DLD1 (cell line): ENCODE data around the gene TC2N.
"Not testable (repeated sequence)": the region's sequence is repeated elsewhere in the genome, so short reads cannot be mapped to it uniquely, and the experiment has no call there.

Source experiments
- in situ Hi-C: cut with HindIII; loops from 2 replicates; pipeline ENCODE4 v1.10.0; 2017; ENCODE audit warnings: low sequenced_read_pairs

The TC2N gene

DNA sequence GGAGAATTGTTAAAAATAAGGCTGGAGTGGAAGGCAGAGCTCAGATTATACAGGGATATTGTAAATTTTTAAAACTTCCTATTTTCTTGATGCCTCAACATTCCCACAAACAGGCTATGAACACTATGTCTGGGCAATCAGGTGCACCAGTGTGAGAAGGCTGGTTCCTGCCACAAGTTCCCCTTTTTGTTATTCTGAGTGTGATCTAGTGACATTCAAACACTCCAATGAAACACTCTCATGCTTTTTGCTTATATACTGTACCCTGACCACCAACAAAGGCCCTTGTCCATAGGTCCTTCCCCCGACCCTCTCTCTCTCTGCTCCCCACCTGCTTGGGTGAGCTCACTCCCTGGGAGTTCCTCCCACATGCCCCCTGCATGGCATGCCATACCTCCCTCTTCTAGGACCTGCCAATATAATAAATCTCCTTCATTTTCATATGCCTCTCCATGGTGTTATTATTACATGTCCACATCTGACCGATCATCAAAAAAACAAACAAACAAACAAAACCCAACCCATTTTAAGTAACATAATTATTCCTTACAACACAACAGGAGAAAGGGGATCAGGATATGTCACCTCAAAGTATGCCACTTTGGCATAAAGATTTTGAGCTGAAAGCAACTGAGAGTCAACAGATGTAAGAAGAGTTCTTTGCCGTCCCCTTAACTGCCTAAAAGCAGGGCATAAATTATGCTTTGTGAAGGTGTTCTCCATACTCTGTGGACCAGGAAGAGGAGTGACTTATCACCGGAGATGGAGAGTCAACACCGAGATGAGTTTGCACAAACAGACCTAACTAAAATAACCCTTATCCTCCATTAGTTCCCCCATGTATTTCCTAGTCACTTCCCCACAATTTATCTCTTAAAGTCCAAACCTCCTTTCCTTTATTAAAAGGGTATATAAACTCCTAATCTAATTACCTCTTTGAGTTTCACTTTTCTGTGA lies 92.9 kb downstream of the TC2N start:
- in situ Hi-C loops, result no loop called here

DNA sequence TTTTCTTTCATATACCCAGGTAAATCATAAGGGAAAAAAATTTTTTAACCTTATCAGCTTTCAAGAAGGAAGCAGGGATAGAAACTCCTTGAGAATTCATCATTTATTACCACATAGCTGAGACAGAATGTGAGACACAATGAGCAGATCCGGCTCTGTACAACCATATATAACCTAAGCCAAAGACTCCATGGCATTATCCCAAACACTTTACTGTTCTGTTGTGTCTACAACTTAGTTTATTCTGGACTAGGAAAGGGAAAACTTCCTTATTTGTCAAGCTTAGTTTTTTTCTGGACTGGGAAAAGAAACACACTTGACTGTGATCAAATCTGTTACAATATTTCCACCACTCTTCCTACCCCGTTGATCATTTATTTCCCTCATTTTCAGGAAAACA lies 97.2 kb downstream of the TC2N start:
- in situ Hi-C loops, result no loop called here

DNA sequence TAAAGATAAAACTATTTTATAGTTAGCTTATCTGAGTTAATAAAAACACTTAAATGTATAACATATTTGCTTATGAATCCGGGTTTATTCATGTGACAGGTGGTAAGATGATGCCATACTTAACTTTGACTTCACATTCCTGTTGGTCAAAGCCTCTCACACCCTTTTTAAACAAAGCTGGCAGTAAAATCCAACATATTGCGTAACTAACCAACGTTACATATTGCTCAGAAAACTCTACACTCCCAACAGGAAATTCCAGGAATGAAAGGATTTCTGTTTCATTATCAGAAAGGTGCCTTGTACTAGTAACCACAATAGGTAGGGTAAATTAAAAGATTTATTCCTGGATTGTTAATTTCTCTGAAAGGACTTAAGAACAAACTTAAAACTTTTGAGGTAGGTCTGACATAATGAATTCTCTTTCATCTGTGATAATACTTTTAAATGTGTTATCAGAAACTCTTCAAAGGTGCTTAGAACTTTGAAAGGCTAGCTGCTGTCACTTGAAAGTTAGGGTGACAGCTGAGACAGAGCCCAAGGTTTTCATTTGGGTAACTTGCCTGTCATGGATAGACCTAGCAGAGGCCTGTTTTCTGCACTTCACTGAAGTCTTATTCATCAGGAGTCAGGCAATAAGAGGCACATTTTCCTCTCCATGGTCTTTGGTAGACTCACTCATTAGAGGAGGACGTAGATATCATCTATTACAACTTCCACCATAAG lies 111.6 kb downstream of the TC2N start:
- in situ Hi-C loops, result no loop called here

DNA sequence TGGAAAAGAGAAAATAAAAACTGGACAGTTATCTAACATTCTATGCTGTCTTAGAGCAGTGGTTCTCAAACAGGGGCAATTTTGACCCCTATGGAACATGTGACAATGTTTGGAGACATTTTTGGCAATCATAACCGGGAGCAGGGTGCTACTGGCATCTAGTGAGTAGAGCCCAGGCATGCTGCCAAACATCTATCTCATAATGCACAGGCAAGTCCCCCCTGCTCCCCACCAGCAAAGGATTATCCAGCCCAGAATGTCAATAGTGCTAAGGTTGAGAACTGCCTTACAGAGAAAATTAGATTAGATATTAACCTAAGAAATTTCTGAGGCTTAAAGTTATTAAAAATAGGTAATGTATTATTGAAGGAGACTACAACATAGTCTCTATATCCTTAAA lies 112.5 kb downstream of the TC2N start:
- in situ Hi-C loops, result no loop called here

DNA sequence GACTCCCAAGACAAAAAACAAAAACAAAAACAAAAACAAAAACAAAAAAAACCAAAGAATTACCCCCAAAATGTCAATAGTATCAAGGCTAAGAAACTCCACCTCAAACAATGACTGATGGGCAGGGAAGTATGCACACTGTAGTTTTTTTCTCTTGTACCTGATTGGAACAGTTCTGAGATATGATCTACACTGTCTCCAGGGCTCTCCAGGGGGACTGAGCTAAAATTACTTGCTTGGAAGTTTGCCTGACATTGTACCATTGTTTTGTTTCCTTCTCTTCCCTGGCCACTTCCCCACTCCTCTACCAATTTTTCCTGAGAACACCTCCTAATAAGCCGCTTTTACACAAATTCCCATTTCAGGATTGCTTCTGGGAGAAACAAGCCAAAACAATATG lies 113.2 kb downstream of the TC2N start:
- in situ Hi-C loops, result no loop called here

DNA sequence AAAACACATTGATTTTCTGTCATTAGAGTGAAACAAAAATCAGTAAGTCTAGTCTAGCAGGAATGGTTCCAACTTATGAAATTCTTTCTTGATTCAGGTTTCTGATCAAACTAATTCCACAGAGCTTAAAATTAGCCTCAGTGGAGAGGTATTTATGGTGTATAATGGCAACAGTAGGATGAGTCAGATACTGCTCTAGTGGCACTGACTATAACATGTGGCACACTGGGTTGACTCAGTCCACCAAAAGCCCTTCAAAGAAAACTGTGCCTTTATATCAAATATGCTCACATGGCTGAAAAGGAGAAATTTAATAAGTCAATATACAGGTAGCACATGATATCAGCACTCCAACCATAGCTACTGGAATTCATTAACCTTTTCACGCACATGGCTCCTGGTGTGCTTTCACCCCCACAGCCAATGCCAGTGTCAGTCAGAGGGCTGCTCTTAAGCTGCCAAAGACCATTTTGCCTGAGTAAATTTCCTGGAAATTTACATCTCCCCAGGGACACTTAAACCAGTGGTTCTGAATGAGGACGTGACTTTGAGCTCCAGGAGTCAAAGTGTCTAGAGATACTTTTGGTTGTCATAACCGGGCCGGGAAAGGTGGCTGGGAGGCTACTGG lies 113.7 kb downstream of the TC2N start:
- in situ Hi-C loops, result no loop called here

DNA sequence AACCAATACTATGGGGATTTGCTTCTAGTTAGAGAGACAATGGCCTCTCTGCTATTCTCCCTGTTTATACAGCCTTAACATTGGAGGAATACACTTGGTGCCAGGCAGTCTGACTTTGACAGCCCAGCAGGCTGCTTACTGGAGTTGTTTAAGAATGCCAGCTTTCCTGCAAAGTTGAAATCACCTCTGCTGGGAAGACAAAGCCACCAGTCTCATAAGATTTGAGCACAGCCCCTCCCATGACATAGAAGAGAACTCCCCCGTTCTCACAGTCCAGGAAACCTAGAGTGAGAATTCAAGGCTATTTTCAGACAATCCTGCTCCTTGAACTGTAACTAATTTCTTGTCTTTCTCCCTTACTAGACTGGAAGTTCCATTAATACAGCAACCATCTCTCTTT lies 114.4 kb downstream of the TC2N start:
- in situ Hi-C loops, result no loop called here

DNA sequence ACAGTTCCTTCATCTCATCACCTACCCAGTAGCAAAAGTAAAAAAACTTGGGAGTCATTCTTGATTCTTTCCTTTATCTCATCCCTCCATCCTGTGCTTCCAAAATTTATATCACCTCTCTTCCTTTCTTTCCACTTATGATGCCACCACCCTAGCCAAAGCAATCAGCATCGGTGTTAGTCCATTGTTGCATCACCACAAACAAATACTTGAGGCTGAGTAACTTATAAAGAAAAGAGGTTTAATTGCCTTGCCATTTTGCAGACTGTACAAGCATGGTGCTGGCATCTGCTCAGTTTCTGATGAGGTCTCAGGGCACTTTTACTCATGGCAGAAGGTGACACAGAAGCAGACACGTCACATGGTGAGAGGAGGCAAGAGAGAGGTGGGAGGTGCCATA lies 115.6 kb downstream of the TC2N start:
- in situ Hi-C loops, result no loop called here

DNA sequence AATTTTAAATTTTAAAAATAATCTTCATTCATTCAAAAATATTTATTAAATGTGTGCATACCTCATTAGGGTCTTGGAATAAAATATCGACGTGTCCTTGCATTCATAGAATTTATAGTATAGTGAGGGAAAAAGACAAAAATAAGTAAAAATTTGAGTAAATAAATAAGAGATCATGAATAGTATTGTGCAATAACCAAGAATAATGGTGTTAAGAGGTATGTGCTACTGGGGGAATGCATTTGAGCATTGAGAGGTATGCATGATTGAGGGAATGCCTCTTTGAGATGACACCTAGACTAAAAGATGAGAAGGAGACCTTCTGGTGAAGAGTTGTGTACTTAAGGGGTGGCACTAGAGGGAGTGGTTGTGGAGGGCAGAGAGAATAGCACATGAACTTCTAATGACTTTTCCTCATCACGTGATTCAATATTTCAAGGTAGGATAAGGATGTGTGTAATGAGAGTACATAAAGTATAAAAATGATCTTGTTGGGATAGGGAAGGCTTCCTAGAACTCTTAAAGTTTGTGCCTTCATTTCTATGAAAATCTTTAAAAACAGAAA lies 116.6 kb downstream of the TC2N start:
- in situ Hi-C loops, result no loop called here

DNA sequence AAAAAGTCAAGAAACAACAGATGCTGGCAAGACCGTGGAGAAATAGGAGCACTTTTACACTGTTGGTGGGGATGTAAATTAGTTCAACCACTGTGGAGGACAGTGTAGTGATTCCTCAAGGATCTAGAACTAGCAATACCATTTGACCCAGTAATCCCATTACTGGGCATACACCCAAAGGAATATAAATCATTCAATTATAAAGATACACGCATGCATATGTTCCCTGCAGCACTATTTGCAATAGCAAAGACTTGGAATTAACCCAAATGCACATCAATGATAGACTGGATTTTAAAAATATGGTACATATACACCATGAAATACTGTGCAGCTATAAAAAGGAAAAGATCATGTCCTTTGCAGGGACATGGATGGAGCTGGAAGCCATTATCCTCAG lies 117.5 kb downstream of the TC2N start:
- in situ Hi-C loops, result no loop called here

DNA sequence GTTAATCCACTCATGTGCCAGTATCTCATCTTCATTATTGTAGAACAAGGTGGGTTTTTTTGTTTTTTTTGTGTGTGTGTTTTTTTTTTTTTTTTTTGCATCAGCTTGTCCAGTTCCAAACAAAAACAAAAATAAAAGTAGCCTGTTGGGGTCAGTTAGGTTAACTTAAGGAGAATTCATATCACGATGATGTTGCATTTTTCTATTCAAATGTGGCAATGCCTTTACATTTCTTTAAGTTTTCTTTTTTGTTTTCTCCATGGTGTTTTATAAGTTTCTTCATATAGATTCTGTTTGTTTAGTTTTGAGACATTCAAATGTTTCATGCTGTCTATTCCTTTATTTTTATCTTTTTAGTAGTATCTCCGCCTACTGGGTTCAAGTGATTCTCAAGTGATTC lies 119.3 kb downstream of the TC2N start:
- in situ Hi-C loops, result no loop called here

DNA sequence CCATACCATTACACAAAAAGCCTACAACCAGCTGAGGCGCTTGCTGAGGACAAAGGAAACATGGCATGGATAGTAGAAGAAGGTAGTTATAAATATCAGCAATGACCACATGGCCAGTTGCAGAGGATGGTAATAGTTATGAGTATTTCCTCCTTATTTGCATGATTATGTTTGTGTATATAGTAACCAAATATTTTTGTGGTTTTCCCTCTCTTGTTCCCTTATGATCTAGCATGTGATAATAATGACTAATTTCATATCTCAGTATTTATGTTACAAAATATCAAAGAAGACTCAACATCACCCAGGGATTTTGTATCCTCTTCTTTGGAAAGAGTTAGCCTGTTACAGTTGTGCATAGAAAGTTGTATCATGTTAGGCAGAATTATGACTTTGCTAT lies 122.0 kb downstream of the TC2N start:
- in situ Hi-C loops, result no loop called here

DNA sequence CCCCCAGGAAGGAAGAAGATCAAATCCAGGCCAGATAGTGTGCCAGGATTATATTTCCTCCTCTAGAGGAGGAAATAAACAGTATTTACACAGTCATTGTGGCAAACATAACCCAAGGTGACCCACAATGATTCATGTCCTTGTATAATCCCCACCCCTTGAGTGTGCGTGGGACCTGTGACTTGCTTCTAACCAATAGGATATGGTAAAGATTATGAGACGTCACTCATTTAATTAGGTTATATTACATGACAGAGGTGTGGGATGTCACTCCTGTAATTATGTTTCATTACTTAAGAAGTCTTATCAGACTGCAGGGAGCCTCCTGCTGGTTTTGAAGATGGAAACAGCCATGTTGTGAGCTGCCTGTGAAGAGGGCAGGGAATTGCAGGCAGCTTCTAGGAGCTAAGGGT lies 123.3 kb downstream of the TC2N start:
- in situ Hi-C loops, result no loop called here

DNA sequence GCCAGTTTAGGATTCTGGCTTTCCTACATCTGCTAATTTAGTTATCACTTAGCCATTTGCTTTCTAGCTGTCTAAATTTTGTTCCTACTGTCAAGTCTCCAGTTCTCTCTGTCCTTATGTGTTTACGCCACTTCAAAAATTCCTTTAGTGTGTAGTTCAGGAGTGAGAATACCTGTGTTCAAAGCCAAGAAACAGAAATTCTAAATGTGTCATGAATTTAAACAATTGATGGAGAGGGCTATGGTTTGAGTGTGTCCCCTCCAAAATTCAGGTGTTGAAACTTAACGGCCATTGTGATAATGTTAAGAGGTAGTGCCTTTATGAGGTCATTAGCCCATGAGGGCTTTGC lies 124.1 kb downstream of the TC2N start:
- in situ Hi-C loops, result no loop called here

DNA sequence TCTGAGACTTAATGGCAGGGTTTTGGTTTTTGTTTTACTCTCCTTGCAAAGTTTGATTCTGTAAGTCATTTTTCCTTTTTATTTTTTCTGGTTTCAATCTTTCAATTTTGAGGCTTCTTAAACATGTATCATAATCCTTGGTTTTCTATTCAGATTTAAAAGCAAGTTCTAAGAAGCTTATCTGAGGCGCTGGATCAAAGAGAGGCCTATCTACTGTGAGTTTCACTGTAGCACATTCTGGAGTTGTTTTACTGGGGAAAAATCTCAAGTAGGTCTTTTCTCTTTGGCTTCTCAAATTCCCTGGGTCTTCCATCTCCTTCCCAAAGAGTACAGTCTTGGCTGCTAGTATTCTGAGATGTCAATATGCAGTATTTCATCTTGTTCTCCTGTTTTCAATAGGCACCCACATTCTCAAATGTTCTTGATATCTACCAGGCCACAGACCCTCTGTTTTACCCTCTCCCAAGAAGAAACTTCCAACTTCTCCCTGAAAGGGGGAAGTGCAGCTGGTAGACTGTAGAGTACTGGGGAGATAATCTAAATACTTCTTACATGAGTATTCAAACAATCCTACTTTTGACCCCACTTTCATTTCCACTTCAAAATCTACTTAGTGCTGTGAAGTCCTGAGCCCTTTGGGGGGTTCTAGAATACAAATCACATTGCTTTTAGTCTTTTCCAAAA lies 124.6 kb downstream of the TC2N start:
- in situ Hi-C loops, result no loop called here

DNA sequence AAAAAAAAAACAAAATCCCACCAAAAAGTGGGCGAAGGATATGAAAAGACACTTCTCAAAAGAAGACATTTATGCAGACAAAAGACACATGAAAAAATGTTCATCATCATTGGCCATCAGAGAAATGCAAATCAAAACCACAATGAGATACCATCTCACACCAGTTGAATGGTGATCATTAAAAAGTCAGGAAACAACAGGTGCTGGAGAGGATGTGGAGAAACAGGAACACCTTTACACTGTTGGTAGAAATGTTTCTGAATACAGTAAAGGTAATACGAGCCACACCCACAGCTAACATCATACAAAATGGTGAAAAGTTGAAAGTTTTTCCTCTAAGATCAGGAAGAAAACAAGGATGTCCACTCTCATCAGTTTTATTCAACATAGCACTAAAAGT lies 127.5 kb downstream of the TC2N start:
- in situ Hi-C loops, result not testable (repeated sequence)

DNA sequence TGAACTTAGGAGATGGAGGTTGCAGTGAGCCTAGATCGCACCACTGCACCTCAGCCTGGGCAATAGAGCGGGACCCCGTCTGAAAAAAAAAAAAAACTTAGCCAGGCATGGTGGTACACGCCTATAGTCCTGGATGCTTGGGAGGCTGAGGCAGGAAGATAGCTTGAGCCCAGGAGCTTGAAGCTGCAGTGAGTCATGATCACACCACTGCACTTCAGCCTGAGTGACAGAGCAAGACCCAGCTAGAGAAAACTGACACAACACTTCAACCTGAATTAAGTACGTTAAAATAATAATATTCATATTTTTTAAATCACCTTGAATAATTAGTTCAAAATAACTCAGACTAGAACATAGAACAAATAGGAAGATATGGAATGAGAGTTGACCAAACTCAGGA lies 129.7 kb downstream of the TC2N start:
- in situ Hi-C loops, result no loop called here

DNA sequence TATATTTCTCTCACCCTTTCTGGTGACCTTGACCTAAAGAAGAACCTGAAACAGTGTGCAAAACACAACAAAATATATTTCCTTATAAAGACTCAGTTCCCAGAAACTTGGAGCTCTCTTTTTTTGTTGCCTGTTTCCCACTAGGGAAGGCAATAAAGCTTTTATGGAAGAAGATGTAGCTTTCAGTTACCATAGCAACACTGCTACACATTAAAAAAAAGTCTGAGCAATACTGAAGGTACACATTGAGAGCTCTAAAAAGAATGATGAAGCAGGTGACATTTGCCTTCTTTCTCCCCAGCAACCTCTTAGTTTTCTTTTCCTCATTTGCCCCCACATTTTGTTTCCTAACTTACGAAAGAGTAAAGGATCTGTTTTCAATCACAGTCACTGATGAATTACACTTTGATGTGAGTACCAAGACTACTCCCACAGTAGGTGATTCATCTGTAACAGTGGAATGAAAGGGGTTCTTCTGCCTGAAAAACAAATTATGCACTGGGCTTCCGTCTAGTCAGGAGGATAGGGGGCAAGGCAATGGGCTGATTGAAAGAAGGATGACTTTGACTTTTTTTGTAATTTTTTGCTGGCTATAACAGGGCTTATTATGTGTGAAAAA lies 134.4 kb downstream of the TC2N start:
- in situ Hi-C loops, result no loop called here

DNA sequence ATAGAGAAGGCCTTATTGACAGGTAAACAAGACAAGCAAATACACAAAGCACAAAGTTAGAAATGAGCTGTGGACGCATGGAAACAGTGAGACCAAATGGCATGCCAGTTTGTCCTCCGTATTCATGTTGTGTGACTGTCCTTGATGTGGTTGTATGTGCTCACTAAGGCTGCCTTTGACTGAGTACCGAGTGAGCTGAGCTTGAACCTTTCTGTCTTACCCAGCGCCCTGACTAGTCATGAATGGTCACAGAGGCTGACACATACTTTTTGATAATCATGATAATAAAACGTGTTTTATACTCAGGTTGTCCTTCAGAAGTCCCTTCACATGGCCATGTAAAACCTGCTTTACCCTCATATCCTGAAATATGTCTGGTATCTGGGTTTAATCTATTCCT lies 134.9 kb downstream of the TC2N start:
- in situ Hi-C loops, result no loop called here

DNA sequence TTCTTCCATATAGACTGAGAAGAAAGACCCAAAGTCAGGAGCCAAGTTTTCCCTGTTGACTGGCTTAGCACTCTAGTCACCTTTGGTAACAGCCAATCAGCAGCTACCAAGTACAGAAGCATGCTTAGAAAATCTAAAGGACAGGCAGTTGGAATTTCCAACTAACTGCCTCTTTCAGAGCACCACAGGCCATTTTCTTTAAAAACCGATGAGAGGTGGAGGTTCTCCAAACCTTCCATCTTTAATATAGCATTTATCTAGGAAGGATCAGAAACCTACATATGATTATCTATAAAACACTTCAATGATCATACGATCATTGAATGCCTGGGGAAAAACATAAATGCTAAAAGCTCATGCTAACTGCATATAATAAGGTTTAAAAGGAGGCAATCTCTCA lies 135.3 kb downstream of the TC2N start, which contains the start of gene CATSPERB:
CATSPERB (minus strand) TSS at position 101 of the 400 bp plus-strand sequence. CDS start 2,607 bp downstream, outside the sequence.
- in situ Hi-C loops, result no loop called here
